Testis (tissue), 2 donors: ENCODE data around the gene NPC2.

Experiments
- CTCF ChIP-seq, 3 experiments: fragments of 450-650 bp in 2 of 3; fragments of 200-600 bp in 1 of 3; sonication (generic) in 1 of 3; IDR thresholded peaks; one replicate each; pipeline ENCODE4 v1.5.1; 2016 to 2019; ENCODE audit warnings: antibody characterized with exemption in 3 of 3, mild to moderate bottlenecking in 2 of 3, moderate library complexity in 1 of 3
- POLR2A ChIP-seq: fragments of 450-650 bp; IDR thresholded peaks from one replicate; pipeline ENCODE4 v1.6.1; 2017; ENCODE audit warnings: antibody characterized with exemption, mild to moderate bottlenecking, moderate library complexity

- no peak for TF ChIP-seq CTCF (IDR thresholded peaks at IDR 0.05)
- TF ChIP-seq POLR2A, result no peak
These were observed 10.3 kb upstream of the NPC2 start for GRCh38 chr14:74503291-74503937.
